ENCODE measurements around the gene UNC13B. TPM values are rescaled to one million over a fixed set of nuclear protein-coding genes. Genes with fewer than 3 reads are reported as not detected.
A peak's percentile ranks its signal among the peaks of the same experiment; 100 is the strongest.

The UNC13B gene
- total and polyA plus RNA-seq, 2 of the 8 experiments (the other 6 are each of a cell fraction or from before 2014, with no cell fraction given), result 23.1 to 51.7 TPM

DNA sequence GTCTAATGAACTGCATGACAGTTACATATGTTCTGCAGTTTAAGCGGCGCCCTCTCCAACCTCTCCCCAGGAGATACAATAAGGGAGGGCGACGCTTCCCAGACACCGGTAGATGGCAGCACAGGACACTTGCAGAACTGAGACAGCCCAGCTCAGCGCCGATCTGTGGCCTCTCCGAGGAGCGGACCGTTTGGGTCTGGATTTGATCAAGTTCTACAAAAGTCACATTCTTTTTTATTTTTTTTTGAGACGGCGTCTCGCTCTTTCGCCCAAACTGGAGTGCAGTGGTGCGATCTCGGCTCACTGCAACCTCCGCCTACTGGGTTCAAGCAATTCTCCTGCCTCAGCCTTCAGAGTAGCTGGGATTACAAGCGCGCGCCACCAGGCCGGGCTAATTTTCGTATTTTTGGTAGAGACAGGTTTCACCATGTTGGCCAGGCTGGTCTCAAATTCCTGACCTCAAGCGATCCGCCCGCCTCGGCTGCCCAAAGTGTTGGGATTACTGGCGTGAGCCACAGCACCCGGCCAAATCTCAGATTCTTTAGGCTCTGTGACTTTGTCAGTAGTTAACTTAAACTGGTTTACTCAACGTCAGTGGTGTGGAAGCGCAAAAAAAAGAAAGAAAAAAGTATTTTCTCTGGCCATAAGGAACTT is 44.8 kb upstream of the UNC13B start (continued):
- peak; percentile 90 to 98 (median 90) for TF ChIP-seq CTCF (IDR thresholded peaks at IDR 0.05; ENCODE audit: control extremely low read depth in 1 of 3, insufficient read depth in 1 of 3, low read depth in 1 of 3, low read length in 3 of 3)
- no peak for TF ChIP-seq TEAD4 (IDR thresholded peaks at IDR 0.05; ENCODE audit: low read depth, low read length)
- TF ChIP-seq RAD21 (IDR thresholded peaks at IDR 0.05 in 1 of 2, conservative IDR thresholded peaks at IDR 0.05 in 1 of 2; ENCODE audit: low read depth in 2 of 2, low read length in 2 of 2), result peak; percentile 93 to 95
- TF ChIP-seq POLR2A (IDR thresholded peaks at IDR 0.05; ENCODE audit: control extremely low read depth in 1 of 2, low read depth in 2 of 2, low read length in 2 of 2), result peak in 1 of 2 experiments; percentile 51; a peak in 1 of 3 replicates
